Activated CD8-positive, alpha-beta T cell treated with anti-CD3 and anti-CD28 coated beads for 36 hours (primary cell): ENCODE measurements around the gene LTB. TPM values are rescaled to one million over a fixed set of nuclear protein-coding genes. Genes with fewer than 3 reads are reported as not detected.

ENCODE experiments used
- ATAC-seq: fragments of 200-7000 bp; cut with Tn5 transposase; one replicate; pipeline ENCODE4 v1.10.0; 2021; ENCODE audit warnings: mild to moderate bottlenecking, moderate library complexity
- CTCF ChIA-PET: fragments of 350-600 bp; sonication (Branson Sonifier 250); formaldehyde crosslinking; loops from one replicate; lab custom pipeline; 2021; ENCODE audit warnings: antibody characterized with exemption; lab: Charles Lee
- POLR2A ChIA-PET: fragments of 350-600 bp; sonication (Branson Sonifier 250); formaldehyde crosslinking; loops from one replicate; lab custom pipeline; 2021; ENCODE audit warnings: antibody characterized with exemption; lab: Charles Lee
- DNase-seq: peaks from one replicate; pipeline ENCODE4 v3.0.0-alpha.2; 2020
- H3K27ac Mint-ChIP-seq: one replicate; pipeline ENCODE4 v1.8.0; 2021; ENCODE audit warnings: mild to moderate bottlenecking, mixed read lengths
- H3K27me3 Mint-ChIP-seq: one replicate; pipeline ENCODE4 v1.8.0; 2021; ENCODE audit warnings: mixed read lengths
- H3K36me3 Mint-ChIP-seq: one replicate; pipeline ENCODE4 v1.8.0; 2021; ENCODE audit warnings: low read depth, mixed read lengths
- H3K4me1 Mint-ChIP-seq: one replicate; pipeline ENCODE4 v1.8.0; 2021; ENCODE audit warnings: low read depth, mixed read lengths
- H3K4me3 Mint-ChIP-seq: one replicate; pipeline ENCODE4 v1.8.0; 2021; ENCODE audit warnings: mild to moderate bottlenecking, moderate library complexity, mixed read lengths
- H3K9me3 Mint-ChIP-seq: one replicate; pipeline ENCODE4 v1.8.0; 2021; ENCODE audit warnings: mixed read lengths
- CTCF ChIP-seq: fragments of 200-600 bp; IDR thresholded peaks from one replicate; pipeline ENCODE4 v1.8.0; 2022; ENCODE audit warnings: antibody characterized with exemption, mild to moderate bottlenecking
- intact Hi-C: fragments of 100-400 bp; cut with micrococcal nuclease; formaldehyde crosslinking; loops from one replicate; pipeline ENCODE4 v1.10.0; 2022
- total RNA-seq, 2 experiments: library from RNA; stranded (reverse); gene quantifications; one replicate each; pipeline ENCODE4 v1.2.3, GENCODE V29; 2021

Gene LTB
- total RNA-seq, 2 experiments from 2014 or later: 368 to 375 TPM

- DNase-seq (no peak), ATAC-seq (no peak)
- Mint-ChIP-seq H3K27ac (no peak overlapping the region), H3K36me3 (peaks cover 1% of the 10 kb centered on the region), H3K9me3 (no peaks in the 10 kb centered on the region), H3K27me3 (no peaks in the 10 kb centered on the region), H3K4me3 (no peak overlapping the region), H3K4me1 (peaks cover 20% of the 10 kb centered on the region)
- no peak for TF ChIP-seq CTCF
- CTCF ChIA-PET: interaction anchor here (0.7 to 38.9 kb wide), 3 partner anchors 16 to 118 kb away, joined by 3 to 2542 read pairs (median 132); partner anchors contain the start of genes ATP6V1G2, DDX39B, LST1 and LTA
- POLR2A ChIA-PET: interaction anchor here (0.8 to 1.8 kb wide), 3 partner anchors 24 to 70 kb away, joined by 3 to 4 read pairs (median 3); partner anchors contain the start of gene BAG6
- intact Hi-C loops: no loop called here
Measured at GRCh38 chr6:31610968-31611367, 28.7 kb upstream of the LTB start.

- intact Hi-C loops: no loop called here
- H3K36me3 Mint-ChIP-seq: no peaks in the 10 kb centered on the region
- H3K4me3 Mint-ChIP-seq: no peak overlapping the region
- DNase-seq (no peak), ATAC-seq (no peak)
- TF ChIP-seq CTCF: no peak
- H3K9me3 Mint-ChIP-seq: no peaks in the 10 kb centered on the region
- POLR2A ChIA-PET: interaction anchor here (0.6 kb wide), 2 partner anchors 9 to 382 kb away, joined by 3 to 4 read pairs; no protein-coding TSS in a partner anchor
- no peak overlapping the region for H3K27ac Mint-ChIP-seq
- H3K4me1 Mint-ChIP-seq: peaks cover 8% of the 10 kb centered on the region
- CTCF ChIA-PET: interaction anchor here (0.9 to 38.9 kb wide), 4 partner anchors 9 to 115 kb away, joined by 5 to 2542 read pairs (median 68); partner anchors contain the start of genes ATP6V1G2, DDX39B, LST1 and LTA
- no peaks in the 10 kb centered on the region for H3K27me3 Mint-ChIP-seq
Measured at GRCh38 chr6:31609519-31610406, 27.5 kb upstream of the LTB start.

GRCh38 chr6:31607317-31607716 lies 25.1 kb upstream of the LTB start:
- ATAC-seq: no peak

GRCh38 chr6:31597006-31597405 lies 14.8 kb upstream of the LTB start:
- H3K27ac Mint-ChIP-seq: peak overlapping the region; percentile 37
- peak; percentile 80 for TF ChIP-seq CTCF
- H3K4me1 Mint-ChIP-seq: peaks cover 43% of the 10 kb centered on the region
- CTCF ChIA-PET: interaction anchor here (0.6 to 38.9 kb wide), 11 partner anchors 10 to 141 kb away, joined by 3 to 2542 read pairs (median 3); partner anchors contain the start of genes AIF1, ATP6V1G2, DDX39B and LST1
- H3K27me3 Mint-ChIP-seq: no peaks in the 10 kb centered on the region
- no peaks in the 10 kb centered on the region for H3K36me3 Mint-ChIP-seq
- peak; percentile 68 for ATAC-seq
- no peak overlapping the region for H3K4me3 Mint-ChIP-seq
- POLR2A ChIA-PET: interaction anchor here (1.0 to 34.3 kb wide), 6 partner anchors 27 to 102 kb away, joined by 3 to 1181 read pairs (median 16); partner anchors contain the start of genes ATP6V1G2, DDX39B, LST1 and LTA
- no peaks in the 10 kb centered on the region for H3K9me3 Mint-ChIP-seq
- intact Hi-C loops: loop anchor here (1.0 kb wide), 1 partner anchor 16 kb away; no protein-coding TSS in a partner anchor
- peak; percentile 71 for DNase-seq

More at GRCh38 chr6:31607317-31607716, 25.1 kb upstream of the LTB start:
- Mint-ChIP-seq H3K4me3 (no peak overlapping the region), H3K27me3 (no peaks in the 10 kb centered on the region), H3K36me3 (no peaks in the 10 kb centered on the region), H3K4me1 (peaks cover 2% of the 10 kb centered on the region), H3K27ac (no peak overlapping the region), H3K9me3 (no peaks in the 10 kb centered on the region)
- CTCF ChIA-PET: interaction anchor here (0.9 to 38.9 kb wide), 3 partner anchors 9 to 46 kb away, joined by 3 to 2542 read pairs (median 10); partner anchors contain the start of genes ATP6V1G2, DDX39B, LST1 and LTA
- intact Hi-C loops: no loop called here
- TF ChIP-seq CTCF: no peak
- DNase-seq: no peak
- POLR2A ChIA-PET: interaction anchor here (1.0 to 1.4 kb wide), 2 partner anchors 9 to 65 kb away, joined by 4 to 5 read pairs; partner anchors contain the start of gene DDX39B
